IgD-negative memory B cell (primary cell): ENCODE measurements around the gene CDC45. TPM values are rescaled to one million over a fixed set of nuclear protein-coding genes. Genes with fewer than 3 reads are reported as not detected.

Experiments
- H3K27ac Mint-ChIP-seq, 3 donors: one replicate each; pipeline ENCODE4 v1.8.0; 2020 to 2022; ENCODE audit warnings: mild to moderate bottlenecking in 3 of 3, mixed read lengths in 3 of 3, moderate library complexity in 1 of 3
- H3K27me3 Mint-ChIP-seq: one replicate; pipeline ENCODE4 v1.8.0; 2021; ENCODE audit warnings: mixed read lengths
- H3K36me3 Mint-ChIP-seq: one replicate; pipeline ENCODE4 v1.8.0; 2020; ENCODE audit warnings: mild to moderate bottlenecking, mixed read lengths
- H3K4me1 Mint-ChIP-seq, 3 donors: one replicate each; pipeline ENCODE4 v1.8.0; 2020 to 2022; ENCODE audit warnings: mixed read lengths in 3 of 3, mild to moderate bottlenecking in 1 of 3
- H3K4me3 Mint-ChIP-seq, 4 donors: one replicate each; pipeline ENCODE4 v1.8.0; 2020 to 2022; ENCODE audit warnings: mild to moderate bottlenecking in 4 of 4, mixed read lengths in 4 of 4, moderate library complexity in 3 of 4
- H3K9me3 Mint-ChIP-seq, 3 donors: one replicate each; pipeline ENCODE4 v1.8.0; 2020 to 2021; ENCODE audit warnings: mixed read lengths in 3 of 3, mild to moderate bottlenecking in 1 of 3
- polyA plus RNA-seq: library from polyadenylated mRNA; unstranded; fragments of 300-500 nt; fragmentation: Illumina TruSeq; gene quantifications from one replicate; pipeline ENCODE4 v1.2.3, GENCODE V29; 2021

The CDC45 gene
- polyA plus RNA-seq, 1 donor from 2014 or later, result 0.39 TPM

DNA sequence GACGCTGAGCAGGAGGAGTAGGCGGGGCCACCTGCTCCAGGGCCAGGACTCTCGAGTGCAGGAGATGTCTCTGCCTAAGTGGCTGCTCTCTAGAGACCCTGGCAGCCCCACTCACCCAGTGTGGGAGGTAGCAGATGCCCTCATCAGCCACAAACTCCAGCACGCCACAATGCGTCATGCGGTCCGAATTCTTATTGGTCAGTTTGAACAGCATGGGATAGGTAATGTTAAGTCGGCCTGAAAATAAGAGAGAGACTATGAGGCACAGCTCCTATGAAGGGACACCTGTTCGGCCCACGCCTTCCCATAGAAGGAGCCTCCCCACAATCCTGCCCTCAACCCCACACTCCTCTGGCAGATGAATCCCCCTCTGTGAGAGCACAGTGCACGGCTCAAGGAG is 8.1 kb upstream of the CDC45 start:
- Mint-ChIP-seq H3K4me1 (peaks cover 0 to 8% (median 4%) of the 10 kb centered on the region in 3 donors), H3K27ac (no peak overlapping the region), H3K9me3 (no peaks in the 10 kb centered on the region), H3K4me3 (no peak overlapping the region), H3K36me3 (peaks cover 1% of the 10 kb centered on the region), H3K27me3 (no peaks in the 10 kb centered on the region)

DNA sequence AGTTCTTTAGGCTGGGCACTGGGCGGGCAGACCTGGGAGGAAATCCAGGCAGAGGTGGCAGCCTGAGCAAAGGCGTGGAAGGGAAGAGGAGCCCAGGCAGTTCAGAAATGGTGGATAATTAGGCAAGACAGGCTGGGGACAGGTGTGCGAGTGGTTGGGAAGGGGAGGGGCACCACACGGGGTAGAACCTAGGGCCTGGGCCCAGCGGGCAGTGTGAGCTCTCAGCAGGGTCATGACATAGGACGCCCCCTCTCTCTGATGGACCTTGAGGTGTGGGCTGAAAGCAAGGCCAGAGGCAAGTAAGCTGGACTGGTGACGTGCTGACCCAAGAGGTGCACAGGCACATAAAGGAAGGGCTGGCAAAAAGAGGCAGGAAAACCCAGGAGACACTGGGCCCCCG is 7.5 kb upstream of the CDC45 start:
- H3K4me3 Mint-ChIP-seq, result no peak overlapping the region
- no peaks in the 10 kb centered on the region for H3K27me3 Mint-ChIP-seq
- no peak overlapping the region for H3K27ac Mint-ChIP-seq
- H3K36me3 Mint-ChIP-seq, result peaks cover 1% of the 10 kb centered on the region
- H3K4me1 Mint-ChIP-seq, result peaks cover 3 to 11% (median 7%) of the 10 kb centered on the region in 3 donors
- H3K9me3 Mint-ChIP-seq, result no peaks in the 10 kb centered on the region

DNA sequence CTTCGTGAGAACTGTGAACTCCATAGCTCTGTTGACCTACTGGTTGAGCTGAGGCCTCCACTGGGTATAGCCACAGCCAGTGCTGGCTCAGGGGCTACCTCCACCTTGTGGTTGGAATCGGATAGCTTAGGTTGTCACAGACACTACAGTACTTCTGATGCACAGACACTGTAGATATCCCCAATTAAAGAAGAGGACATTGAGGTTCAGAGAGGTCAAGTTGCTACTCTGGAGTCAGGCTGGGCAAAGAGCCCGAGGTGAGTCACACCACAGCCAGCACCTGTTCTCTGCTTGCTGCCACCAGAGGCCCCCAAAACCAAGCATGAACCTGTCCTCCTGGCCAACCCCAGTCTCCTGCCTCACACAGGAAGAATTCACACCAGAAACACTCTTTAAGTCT is 6.1 kb upstream of the CDC45 start:
- Mint-ChIP-seq H3K27me3 (no peaks in the 10 kb centered on the region), H3K4me3 (peak overlapping the region in 1 of 4 donors; percentile 20), H3K4me1 (peaks cover 14 to 21% (median 16%) of the 10 kb centered on the region in 3 donors), H3K27ac (peak overlapping the region in 1 of 3 donors; percentile 13), H3K9me3 (no peaks in the 10 kb centered on the region), H3K36me3 (peaks cover under 1% of the 10 kb centered on the region)

DNA sequence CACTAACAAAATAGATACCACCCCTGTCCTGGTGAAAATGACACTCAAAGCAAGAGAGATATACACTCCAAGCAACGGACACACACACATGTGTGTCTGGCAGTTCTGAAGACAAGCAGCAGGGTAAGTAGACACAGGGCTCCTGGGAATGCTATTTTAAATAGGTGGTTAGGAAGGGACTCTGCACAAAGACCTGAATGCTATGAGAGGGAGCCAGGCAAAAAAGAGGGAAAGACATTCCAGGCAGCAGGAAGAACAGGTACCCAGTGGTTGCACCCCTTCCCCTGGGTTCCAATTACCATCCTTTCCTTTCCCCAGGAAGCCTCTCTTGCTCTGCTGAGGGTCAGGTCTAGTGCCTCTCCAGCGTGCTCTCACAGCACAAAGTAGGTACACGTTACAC is 3.7 kb upstream of the CDC45 start:
- Mint-ChIP-seq H3K4me1 (peaks cover 21 to 31% (median 22%) of the 10 kb centered on the region in 3 donors), H3K4me3 (peak overlapping the region in 2 of 4 donors; percentile 47 to 60), H3K9me3 (no peaks in the 10 kb centered on the region), H3K27ac (no peak overlapping the region), H3K36me3 (no peaks in the 10 kb centered on the region), H3K27me3 (no peaks in the 10 kb centered on the region)

DNA sequence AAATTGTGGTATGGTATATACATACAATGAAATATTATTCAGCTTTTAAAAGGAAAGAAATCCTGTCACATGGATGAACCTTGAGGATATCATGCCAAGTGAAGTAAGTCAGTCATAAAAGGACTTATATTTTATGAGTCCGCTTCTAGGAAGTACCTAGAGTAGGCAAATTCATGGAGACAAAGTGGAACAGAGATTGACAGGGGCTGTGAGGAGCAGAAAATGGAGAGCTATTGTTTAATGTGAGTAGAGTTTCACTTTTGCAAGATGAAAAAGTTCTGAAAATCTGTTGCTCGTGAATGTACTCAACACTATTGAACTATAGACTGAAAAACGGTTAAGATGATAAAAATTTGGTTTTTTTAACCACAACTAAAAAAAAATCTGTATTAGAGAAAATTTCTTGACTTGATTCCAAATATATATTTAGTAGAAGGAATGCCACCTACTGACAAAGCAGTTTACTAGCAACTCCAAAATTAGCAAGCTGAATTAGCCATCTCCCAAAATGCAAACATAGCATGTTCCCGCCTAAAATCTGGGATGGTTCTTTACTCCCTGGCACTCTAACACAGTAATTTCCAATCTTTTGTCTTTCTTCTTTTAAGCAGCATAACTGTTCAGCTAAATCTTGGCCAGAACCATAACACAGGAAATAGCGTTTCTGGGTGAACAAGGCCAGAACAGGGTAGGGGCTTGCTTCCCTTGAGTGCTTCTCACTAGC is 2.2 kb upstream of the CDC45 start:
- Mint-ChIP-seq H3K36me3 (no peaks in the 10 kb centered on the region), H3K4me3 (peak overlapping the region; percentile 75 to 95 (median 92)), H3K9me3 (no peaks in the 10 kb centered on the region), H3K4me1 (peaks cover 21 to 31% (median 22%) of the 10 kb centered on the region in 3 donors), H3K27me3 (no peaks in the 10 kb centered on the region), H3K27ac (peak overlapping the region in 2 of 3 donors; percentile 13 to 99)

DNA sequence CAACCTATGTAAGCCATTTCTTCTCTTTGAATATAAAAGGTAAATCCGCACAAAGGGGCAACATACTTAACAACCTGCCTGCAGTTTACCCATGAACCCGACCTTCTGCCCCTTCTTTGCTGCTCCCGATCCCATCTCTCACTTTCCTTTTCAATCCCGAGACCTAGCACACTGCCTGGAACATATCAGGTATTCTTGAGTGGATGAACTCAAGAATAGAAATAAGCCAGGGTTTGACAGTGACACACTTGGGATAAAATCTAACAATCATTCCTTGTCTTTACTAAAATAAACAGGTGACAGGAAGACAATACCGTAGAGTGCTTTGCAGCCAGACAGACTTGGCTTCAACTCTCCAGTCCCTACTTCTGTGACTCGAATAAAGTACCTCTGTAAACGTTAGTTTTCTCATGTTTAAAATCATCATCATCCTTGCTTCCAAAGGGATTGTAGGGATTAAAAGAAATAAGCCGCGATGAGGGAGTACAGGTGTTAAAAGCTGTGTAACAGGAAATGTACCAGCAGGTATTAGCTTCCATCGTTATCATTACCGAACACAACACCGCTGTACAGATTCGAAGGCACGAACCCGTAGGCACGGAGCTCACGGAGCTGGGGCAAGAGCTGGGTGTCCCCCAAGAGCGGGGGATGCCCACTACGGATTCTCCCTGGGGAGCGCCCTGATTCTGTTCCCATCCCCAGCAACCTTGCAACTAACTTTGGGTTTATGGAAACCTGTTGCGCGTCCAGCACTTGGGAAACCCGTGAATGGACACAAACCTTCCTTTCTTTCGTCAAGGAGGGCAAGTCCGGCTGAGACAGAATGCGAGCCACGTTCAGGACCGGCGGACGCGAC is 1.4 kb upstream of the CDC45 start:
- Mint-ChIP-seq H3K4me1 (peaks cover 21 to 31% (median 22%) of the 10 kb centered on the region in 3 donors), H3K9me3 (no peaks in the 10 kb centered on the region), H3K4me3 (peak overlapping the region; percentile 75 to 95 (median 92)), H3K27me3 (no peaks in the 10 kb centered on the region), H3K36me3 (no peaks in the 10 kb centered on the region), H3K27ac (peak overlapping the region; percentile 14 to 100 (median 99))

DNA sequence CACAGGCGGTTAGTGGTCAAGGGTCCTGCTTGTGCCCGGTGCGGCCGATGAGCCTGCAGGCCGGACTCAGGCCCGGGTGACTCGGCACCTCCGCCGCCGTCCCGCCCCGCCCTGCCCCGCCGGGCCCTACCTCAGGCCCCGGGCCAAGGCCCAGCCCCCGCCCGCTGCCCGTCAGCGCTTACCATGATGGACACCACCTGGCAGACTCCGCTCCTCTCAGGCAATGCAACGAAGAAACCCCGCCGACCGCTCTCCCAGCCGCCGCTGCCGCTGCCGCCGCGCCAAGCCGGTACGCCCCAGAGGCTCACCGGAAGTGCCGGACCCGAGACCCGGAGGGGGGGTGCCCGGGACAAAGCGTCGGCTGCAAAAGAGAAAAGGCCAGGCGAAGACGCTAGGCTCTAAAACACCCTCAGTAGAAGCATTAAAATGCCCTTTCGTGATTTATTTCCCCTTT is 792 bp upstream of the CDC45 start, which contains the start of gene UFD1:
UFD1 (minus strand) TSS at position 293 of the 454 bp plus-strand sequence; CDS start at position 185, 108 bp downstream.
- Mint-ChIP-seq H3K27me3 (no peaks in the 10 kb centered on the region), H3K9me3 (no peaks in the 10 kb centered on the region), H3K4me3 (peak within 1 kb of the TSS; percentile 90 to 99 (median 96)), H3K36me3 (no peaks in the 10 kb centered on the region), H3K27ac (peak within 1 kb of the TSS; percentile 99 to 100 (median 100)), H3K4me1 (peaks cover 21 to 31% (median 22%) of the 10 kb centered on the region in 3 donors)

DNA sequence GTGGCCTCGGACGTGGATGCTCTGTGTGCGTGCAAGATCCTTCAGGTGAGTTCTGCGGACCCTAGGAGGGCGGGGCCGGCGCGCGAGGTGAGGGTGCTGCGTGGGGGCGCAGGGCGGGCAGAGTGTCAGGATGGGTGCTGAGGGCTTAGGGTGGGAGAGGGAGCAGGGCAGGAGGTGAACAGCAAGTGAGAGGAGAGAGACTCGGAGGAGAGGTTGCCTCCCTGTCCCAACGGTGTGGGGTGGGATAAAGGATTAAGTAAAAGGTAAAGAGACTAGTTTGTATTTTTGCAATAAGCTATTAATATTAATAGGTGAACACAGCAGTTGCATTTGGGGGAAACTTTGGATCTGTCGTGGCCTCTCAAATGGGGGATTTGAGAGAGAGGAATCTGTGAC is 451 bp downstream of the CDC45 start:
- peak overlapping the region; percentile 90 to 99 (median 96) for H3K4me3 Mint-ChIP-seq
- peak overlapping the region in 1 of 3 donors; percentile 99 for H3K27ac Mint-ChIP-seq
- H3K4me1 Mint-ChIP-seq, result peaks cover 21 to 31% (median 22%) of the 10 kb centered on the region in 3 donors
- no peaks in the 10 kb centered on the region for H3K27me3 Mint-ChIP-seq
- H3K36me3 Mint-ChIP-seq, result no peaks in the 10 kb centered on the region
- H3K9me3 Mint-ChIP-seq, result no peaks in the 10 kb centered on the region

DNA sequence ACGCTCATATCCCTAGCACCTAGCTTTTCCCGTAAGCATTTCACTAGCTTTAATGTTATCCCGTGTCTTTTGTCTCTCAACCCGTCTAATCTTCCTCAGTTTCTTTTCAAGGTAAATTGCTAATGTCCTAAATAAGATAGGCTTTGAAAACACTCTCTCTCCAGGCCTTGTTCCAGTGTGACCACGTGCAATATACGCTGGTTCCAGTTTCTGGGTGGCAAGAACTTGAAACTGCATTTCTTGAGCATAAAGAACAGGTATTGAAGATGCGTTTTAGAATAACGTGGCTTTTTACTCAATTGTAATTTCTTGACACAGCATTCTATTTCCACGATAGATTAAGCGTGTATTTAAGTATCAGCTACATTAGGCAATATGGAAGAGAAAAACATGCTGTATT is 1.1 kb downstream of the CDC45 start:
- Mint-ChIP-seq H3K36me3 (no peaks in the 10 kb centered on the region), H3K27me3 (no peaks in the 10 kb centered on the region), H3K4me1 (peaks cover 21 to 28% (median 22%) of the 10 kb centered on the region in 3 donors), H3K9me3 (no peaks in the 10 kb centered on the region), H3K4me3 (peak overlapping the region in 2 of 4 donors; percentile 9 to 95), H3K27ac (peak overlapping the region in 1 of 3 donors; percentile 99)

DNA sequence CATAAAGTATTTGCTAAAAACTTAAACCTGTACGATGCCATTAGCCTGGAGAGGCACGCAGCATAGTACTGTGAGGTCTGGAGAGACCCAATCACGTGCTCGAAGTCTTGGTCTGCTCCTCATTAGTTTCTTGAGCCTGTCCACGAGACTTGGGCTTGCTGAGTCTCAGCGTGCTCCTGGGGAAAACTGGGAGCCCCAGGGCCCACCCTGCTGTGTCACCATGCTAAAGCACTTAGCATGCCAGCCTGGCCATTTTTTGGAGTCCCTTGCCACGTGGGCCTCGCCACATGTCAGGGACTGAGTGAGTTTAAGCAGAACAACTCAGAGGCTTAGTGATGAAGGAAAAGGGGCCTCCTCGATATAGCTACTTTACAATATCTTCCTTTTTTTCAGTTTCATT is 2.6 kb downstream of the CDC45 start:
- H3K36me3 Mint-ChIP-seq, result no peaks in the 10 kb centered on the region
- peaks cover 14 to 20% (median 17%) of the 10 kb centered on the region in 3 donors for H3K4me1 Mint-ChIP-seq
- H3K9me3 Mint-ChIP-seq, result no peaks in the 10 kb centered on the region
- no peaks in the 10 kb centered on the region for H3K27me3 Mint-ChIP-seq
- H3K27ac Mint-ChIP-seq, result no peak overlapping the region
- no peak overlapping the region for H3K4me3 Mint-ChIP-seq

DNA sequence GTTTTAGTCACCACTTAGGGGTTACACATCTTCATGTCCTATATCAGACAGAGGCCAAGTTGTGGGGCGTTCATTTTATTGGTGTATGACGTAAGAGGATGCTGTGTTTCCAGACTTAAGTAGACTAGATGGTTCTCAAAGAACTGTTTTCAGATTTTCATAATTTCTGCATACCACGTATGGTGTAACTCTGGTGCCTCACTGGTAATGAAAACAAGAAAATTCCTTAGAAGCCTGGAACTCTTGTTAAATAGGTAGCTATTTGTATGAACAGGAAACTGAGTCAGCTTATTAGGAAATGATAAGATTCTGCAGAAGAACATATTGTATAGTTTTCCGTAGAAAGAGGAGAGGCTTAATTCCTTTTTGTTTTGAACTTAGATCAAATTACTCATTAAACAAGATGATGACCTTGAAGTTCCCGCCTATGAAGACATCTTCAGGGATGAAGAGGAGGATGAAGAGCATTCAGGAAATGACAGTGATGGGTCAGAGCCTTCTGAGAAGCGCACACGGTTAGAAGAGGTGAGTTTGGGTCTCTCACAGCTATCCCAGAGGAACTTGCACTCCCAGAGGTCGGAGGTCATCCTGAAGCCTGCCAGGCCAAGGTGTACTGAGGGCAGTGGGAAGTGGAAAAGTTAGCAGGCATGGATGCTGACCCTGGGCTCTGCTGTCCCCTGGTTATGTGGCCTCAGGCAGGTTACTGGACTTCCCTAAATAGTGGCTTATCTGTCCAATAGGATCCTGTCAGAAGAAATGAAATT is 3.9 kb downstream of the CDC45 start:
- H3K27ac Mint-ChIP-seq, result no peak overlapping the region
- no peaks in the 10 kb centered on the region for H3K36me3 Mint-ChIP-seq
- H3K27me3 Mint-ChIP-seq, result no peaks in the 10 kb centered on the region
- H3K4me1 Mint-ChIP-seq, result peaks cover 6 to 10% (median 7%) of the 10 kb centered on the region in 3 donors
- peak overlapping the region in 1 of 4 donors; percentile 37 for H3K4me3 Mint-ChIP-seq
- H3K9me3 Mint-ChIP-seq, result no peaks in the 10 kb centered on the region

DNA sequence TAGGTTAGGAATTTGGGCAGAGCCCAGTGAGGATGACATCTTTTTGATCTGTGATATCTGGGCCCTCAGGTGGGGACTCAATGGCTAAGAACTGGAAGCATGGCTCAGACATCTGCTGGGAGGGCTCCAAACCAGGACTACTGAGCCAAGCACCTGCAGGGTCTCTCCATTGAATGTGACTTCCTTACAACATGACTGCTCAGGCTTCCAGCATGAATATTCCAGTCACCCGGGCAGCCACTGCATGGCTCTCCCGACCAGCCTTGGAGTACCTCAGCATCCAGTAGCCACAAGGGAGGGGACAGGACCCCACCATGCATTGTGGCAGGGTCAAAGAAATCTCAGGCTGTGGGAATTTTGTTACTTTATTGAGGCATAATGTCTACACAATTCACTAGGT is 8.6 kb downstream of the CDC45 start:
- H3K27ac Mint-ChIP-seq, result no peak overlapping the region
- H3K27me3 Mint-ChIP-seq, result no peaks in the 10 kb centered on the region
- no peak overlapping the region for H3K4me3 Mint-ChIP-seq
- H3K36me3 Mint-ChIP-seq, result no peaks in the 10 kb centered on the region
- H3K4me1 Mint-ChIP-seq, result peaks cover 0 to 2% (median 0%) of the 10 kb centered on the region in 3 donors
- H3K9me3 Mint-ChIP-seq, result no peaks in the 10 kb centered on the region

DNA sequence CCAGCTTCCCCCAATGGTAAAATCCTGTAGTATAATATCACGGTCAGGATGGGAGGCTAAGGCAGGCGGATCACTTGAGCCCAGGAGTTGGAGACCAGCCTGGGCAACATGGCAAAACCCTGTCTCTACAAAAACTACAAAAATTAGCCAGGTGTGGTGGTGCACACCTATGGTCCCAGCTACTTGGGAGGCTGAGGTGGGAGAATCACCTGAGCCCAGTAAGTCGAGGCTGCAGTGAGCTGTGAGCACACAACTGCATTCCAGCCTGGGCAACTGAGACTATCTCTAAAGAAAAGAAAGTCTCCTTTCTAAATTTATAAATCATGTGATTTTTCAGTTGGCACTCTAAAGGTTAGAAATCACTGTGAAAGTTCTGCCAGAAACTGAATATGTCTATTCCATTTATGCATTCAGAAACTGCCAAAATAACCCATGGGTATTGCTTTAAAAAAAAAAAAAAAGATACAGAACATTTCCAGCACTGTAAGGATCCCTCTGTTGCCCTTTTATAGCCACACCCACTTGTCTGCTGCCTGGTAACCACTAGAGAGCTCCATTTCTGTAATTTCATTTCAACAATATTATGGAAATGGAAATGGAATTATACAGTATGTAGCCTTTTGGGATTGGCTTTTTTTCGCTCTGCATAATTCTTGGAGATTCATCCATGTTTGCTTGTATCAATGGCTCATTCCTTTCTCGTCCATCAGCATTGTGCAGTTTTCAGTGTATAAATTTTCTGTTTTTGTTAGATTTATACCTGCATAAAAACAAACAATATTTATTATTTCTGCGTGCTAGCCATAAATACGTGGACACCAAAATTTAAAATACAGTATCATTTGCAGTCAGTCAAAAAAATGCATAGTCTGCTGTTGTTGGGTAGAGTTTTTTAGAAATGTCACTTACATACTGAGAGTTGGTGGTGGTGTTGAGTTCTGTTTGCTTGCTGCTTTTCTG is 9.4 kb downstream of the CDC45 start:
- Mint-ChIP-seq H3K9me3 (no peaks in the 10 kb centered on the region), H3K27me3 (no peaks in the 10 kb centered on the region), H3K4me3 (no peak overlapping the region), H3K36me3 (no peaks in the 10 kb centered on the region), H3K27ac (peak overlapping the region in 1 of 3 donors; percentile 34), H3K4me1 (peaks cover 0 to 2% (median 0%) of the 10 kb centered on the region in 3 donors)
